ENCODE measurements around the gene KAZN. TPM values are rescaled to one million over a fixed set of nuclear protein-coding genes. Genes with fewer than 3 reads are reported as not detected.
A peak's percentile ranks its signal among the peaks of the same experiment; 100 is the strongest.

KAZN gene
- total RNA-seq, 1 donor from 2014 or later = 0.60 TPM

DNA sequence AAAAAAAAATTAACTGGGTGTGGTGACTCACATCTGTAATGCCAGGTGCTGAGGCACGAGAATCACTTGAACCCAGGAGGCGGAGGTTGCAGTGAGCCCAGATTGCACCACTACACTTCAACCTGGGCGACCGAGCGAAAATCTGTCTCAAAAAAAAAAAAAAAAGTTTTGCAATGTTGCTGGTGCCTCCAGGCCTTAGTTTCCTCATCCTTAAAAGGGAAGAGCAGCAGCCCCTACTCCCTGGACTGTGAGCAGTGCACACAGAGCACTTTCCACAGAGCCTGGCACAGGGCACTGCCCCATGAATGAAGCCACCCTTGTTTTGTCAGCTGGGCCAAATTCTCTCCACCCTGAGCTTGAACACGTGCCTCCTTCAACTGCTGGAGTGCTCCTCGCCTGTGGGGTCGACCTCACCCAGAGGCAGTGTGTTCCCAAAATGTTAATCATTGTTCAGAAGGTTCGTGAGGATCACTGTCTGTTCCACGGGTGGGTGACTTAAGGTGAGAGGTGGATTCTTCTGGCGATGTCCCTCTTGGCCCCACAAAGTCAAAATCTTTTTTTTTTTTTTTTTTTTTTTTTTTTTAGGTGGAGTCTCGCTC is 402.9 kb downstream of the KAZN start:
- no peak for DNase-seq (ENCODE audit: low read depth in 2 of 2)

- no peak for DNase-seq (ENCODE audit: low read depth in 2 of 2)
These were observed 403.8 kb downstream of the KAZN start for GRCh38 chr1:15002325-15002724.

- peak in 1 of 2 donors; percentile 53 for DNase-seq (ENCODE audit: low read depth in 2 of 2)
These were observed 405.9 kb downstream of the KAZN start for GRCh38 chr1:15004396-15004795.

DNA sequence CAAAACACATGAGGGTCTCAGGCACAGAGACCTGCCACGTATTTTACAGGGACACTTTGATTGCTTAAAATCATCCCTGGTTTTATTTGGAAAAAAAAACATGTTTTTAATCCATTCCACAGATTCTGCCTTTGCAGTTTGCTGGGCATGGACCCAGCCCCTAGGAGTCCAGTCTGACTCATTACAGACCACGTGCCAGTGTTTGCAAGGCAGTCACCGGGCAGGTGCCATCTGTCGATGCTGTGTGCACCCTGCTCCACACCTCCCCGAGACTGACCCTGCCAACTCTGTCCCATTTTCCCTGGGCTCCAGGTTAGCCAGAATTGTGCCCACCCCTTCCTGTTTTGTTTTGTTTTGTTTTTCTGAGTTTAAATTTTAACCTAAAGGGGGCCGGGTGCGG is 406.6 kb downstream of the KAZN start:
- no peak for DNase-seq (ENCODE audit: low read depth in 2 of 2)

- no peak for DNase-seq (ENCODE audit: low read depth in 2 of 2)
These were observed 408.9 kb downstream of the KAZN start for GRCh38 chr1:15007368-15007767.

DNA sequence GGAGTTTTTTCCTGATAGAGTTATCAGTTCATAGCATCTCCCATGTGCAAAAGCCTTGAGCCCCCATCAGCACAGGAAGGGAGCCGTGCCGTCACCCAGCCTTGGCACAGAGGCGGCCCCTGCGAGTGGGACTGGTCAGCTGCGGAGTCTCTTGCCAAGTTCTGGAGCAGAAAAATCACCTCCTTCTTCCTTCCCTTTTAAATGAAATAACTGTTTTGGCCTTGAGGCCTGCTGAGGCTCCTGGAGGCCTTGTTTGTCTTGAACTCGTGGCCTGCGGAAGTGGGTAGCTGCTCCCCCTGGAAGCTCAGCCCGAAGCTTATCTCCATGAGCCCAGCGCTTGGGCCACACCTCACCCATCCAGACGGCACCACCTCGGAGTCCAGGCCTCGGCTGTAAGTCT is 409.4 kb downstream of the KAZN start:
- DNase-seq (ENCODE audit: low read depth in 2 of 2) = peak in 1 of 2 donors; percentile 76

DNA sequence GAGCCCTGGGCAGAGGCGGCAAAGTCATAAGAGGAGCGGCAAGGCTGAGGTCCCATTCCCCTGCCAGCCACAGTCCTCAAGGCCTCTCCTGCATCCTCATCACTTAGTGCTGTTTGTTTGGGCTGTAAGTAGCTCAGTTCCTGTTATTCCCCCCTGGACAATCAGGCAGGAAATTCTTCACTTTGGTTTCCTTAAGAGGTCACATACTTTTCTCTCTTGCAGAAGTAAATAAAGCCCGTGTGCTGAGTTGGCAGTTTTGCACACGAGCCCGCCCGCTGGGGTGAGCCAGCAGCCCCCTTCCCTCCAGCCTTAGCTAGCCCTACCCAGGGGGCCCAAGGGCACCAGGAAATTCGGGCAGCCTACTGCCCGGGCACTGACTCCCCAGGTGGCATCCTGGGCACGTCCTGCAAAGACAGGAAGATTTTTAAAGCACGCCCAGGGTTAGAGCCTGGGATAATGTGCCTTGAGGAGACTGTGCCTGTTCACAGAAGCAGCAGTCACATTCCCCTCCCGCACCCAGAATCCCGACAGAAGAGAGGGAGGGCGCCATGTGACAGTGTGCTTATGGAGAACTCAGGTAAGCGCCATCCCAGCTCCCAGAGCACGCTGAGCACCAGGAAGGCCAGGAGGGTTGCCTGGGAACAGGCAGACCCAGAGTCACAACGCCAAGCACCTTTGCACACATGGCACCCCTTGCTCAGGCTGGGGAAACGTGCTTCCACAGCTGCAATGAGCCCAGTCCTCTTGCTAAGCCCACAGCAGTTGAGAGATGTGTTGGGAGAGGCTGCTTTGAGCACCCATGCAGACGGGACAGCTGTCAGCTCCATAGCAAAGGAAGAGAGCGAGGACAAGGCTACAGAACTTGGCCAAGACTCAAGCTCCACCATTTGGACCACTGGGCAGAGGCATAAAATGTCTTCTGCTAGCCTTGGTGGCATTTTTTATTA is 410.6 kb downstream of the KAZN start:
- peak in 1 of 2 donors; percentile 88 for DNase-seq (ENCODE audit: low read depth in 2 of 2)

GRCh38 chr1:15011160-15011559 is 412.7 kb downstream of the KAZN start:
- no peak for DNase-seq (ENCODE audit: low read depth in 2 of 2)

- DNase-seq (ENCODE audit: low read depth in 2 of 2) = no peak
These were observed 413.2 kb downstream of the KAZN start for GRCh38 chr1:15011661-15012060.

DNA sequence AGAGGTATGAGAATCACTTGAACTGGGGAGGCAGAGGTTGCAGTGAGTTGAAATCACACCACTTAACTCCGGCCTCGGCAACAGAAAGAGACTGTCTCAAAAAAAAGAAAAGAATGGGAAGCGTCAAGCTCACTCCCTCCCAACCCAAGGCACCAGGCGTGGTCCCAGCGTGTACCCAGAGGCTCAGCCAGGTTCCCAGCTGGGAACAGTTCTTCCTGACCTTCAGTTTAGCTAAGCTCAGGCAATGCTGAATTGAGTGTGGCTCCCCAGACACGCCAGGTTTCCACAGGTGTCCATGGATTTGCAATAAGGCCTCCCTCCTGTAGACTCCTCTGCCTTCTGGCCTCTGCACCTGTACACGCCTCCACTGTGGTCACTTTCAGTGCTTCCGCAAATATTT is 414.3 kb downstream of the KAZN start:
- no peak for DNase-seq (ENCODE audit: low read depth in 2 of 2)

DNA sequence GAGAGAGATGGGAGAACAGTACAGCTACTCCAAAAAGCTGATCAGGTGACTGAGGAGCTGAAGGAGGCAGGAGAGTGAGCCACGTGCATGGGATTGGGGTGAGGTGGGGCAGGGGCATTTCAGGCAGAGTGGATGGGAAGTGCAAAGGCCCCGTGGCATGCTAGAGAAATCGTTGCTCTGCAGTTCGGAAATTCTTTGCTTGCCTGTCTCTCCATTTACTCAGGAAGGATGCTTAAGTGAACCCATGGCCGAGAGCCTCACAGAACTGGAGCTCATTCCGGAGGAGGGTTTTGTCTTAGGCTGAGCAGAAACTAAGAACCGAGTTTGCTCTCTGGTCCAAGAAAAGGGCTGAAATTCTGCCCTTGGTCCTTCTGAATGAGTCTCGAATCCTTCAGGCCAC is 415.3 kb downstream of the KAZN start:
- no peak for DNase-seq (ENCODE audit: low read depth in 2 of 2)

GRCh38 chr1:15014516-15014915 is 416.0 kb downstream of the KAZN start:
- DNase-seq (ENCODE audit: low read depth in 2 of 2) = no peak

- no peak for DNase-seq (ENCODE audit: low read depth in 2 of 2)
These were observed 417.5 kb downstream of the KAZN start for GRCh38 chr1:15016001-15016400.

- DNase-seq (ENCODE audit: low read depth in 2 of 2) = no peak
These were observed 418.0 kb downstream of the KAZN start for GRCh38 chr1:15016526-15016925.

- no peak for DNase-seq (ENCODE audit: low read depth in 2 of 2)
These were observed 418.6 kb downstream of the KAZN start for GRCh38 chr1:15017120-15017519.

GRCh38 chr1:15018767-15019166 is 420.3 kb downstream of the KAZN start:
- DNase-seq (ENCODE audit: low read depth in 2 of 2) = no peak

GRCh38 chr1:15020943-15021745 is 422.7 kb downstream of the KAZN start:
- DNase-seq (ENCODE audit: low read depth in 2 of 2) = peak; percentile 26 to 64

DNA sequence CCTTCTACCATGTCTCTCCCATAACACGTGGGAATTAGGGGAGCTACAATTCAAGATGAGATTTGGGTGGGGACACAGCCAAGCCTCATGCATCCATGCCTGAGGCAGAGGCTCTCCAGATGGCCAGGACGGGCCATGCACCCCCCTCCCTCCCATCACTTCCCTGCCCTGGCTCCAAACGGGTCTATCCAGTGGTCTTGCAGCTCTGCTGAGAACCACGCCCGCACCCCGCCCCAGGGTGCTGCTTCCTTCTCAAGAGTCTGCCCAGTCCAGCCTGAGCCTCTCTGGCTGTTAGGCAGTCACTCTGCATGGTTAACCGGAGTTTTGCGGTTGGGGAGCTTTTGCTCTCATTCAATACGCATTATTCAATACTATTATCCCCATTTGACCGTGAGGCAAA is 423.6 kb downstream of the KAZN start:
- no peak for DNase-seq (ENCODE audit: low read depth in 2 of 2)

DNA sequence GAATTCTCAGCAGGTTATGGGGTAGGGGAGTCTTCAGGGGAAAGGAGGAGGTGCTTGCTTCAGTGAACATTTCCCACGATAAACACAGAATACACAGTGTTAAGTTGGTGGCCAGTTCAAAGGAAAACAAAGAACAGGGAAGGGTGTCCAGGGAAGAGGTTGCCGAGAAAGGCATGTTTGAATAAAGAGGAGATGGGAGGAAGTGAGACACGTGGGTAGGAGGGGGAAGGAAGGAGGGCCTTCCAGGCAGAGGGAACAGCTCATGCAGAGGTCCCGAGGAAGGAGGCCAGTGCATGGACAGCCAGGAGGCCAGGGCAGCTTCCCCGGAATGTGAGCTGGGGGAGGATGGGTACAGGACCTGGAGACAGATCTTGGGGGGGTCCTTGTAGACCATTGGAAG is 424.7 kb downstream of the KAZN start:
- peak in 1 of 2 donors; percentile 16 for DNase-seq (ENCODE audit: low read depth in 2 of 2)

DNA sequence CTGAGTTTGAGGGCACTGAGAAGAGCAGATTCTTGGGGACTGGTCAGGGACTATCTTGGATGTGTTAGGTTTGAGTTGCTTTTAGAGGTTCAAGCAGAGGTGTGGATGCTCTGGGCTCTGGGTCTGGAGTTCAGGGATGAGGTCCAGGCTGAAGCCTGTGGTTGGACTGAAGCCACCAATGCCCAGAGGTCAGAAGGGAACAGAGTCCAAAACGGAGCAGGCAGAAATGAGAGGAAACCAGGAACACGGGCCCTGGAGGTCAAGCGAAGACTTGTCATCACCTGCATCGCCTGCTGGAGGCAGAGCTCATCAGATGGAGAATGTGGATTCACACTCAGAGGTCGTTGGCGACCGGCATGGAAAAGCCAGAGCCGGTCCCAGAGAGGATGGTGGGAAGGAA is 425.5 kb downstream of the KAZN start:
- DNase-seq (ENCODE audit: low read depth in 2 of 2) = no peak

GRCh38 chr1:15026117-15026489 is 427.6 kb downstream of the KAZN start:
- no peak for DNase-seq (ENCODE audit: low read depth in 2 of 2)

GRCh38 chr1:15027515-15027986 is 429.1 kb downstream of the KAZN start:
- peak; percentile 58 to 71 for DNase-seq (ENCODE audit: low read depth in 2 of 2)
